Measurements from ENCODE around the gene OR52N5.

- TF ChIP-seq POLR2A (IDR thresholded peaks at IDR 0.05) = no peak
- TF ChIP-seq, protein P1, sequence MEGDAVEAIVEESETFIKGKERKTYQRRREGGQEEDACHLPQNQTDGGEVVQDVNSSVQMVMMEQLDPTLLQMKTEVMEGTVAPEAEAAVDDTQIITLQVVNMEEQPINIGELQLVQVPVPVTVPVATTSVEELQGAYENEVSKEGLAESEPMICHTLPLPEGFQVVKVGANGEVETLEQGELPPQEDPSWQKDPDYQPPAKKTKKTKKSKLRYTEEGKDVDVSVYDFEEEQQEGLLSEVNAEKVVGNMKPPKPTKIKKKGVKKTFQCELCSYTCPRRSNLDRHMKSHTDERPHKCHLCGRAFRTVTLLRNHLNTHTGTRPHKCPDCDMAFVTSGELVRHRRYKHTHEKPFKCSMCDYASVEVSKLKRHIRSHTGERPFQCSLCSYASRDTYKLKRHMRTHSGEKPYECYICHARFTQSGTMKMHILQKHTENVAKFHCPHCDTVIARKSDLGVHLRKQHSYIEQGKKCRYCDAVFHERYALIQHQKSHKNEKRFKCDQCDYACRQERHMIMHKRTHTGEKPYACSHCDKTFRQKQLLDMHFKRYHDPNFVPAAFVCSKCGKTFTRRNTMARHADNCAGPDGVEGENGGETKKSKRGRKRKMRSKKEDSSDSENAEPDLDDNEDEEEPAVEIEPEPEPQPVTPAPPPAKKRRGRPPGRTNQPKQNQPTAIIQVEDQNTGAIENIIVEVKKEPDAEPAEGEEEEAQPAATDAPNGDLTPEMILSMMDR (IDR thresholded peaks at IDR 0.05) = no peak
- no peak for TF ChIP-seq EP300 (IDR thresholded peaks at IDR 0.05)
These were observed at the start of gene OR52N5 for GRCh38 chr11:5783255-5783654.

Measured in ovary (tissue), 3 donors.